Measurements from ENCODE around the gene DPT. TPM values are rescaled to one million over a fixed set of nuclear protein-coding genes. Genes with fewer than 3 reads are reported as not detected.

The DPT gene
- polyA plus RNA-seq, 6 donors from 2014 or later: not detected

- no peak overlapping the region for H3K27ac Mint-ChIP-seq
- peaks cover 0 to 11% (median 8%) of the 10 kb centered on the region in 3 donors for H3K27me3 Mint-ChIP-seq
- H3K36me3 Mint-ChIP-seq: no peaks in the 10 kb centered on the region
- H3K9me3 Mint-ChIP-seq: peaks cover 0 to 1% (median 0%) of the 10 kb centered on the region in 7 donors
- DNase-seq (no peak), ATAC-seq (ENCODE audit: low read depth in 2 of 2) (no peak)
- H3K4me1 Mint-ChIP-seq: no peaks in the 10 kb centered on the region
- H3K4me3 Mint-ChIP-seq: no peak overlapping the region
These were observed 74.6 kb downstream of the DPT start for GRCh38 chr1:168654198-168654915.

- no peak overlapping the region for H3K27ac Mint-ChIP-seq
- H3K36me3 Mint-ChIP-seq: no peaks in the 10 kb centered on the region
- no peak overlapping the region for H3K4me3 Mint-ChIP-seq
- no peaks in the 10 kb centered on the region for H3K4me1 Mint-ChIP-seq
- peaks cover 0 to 1% (median 0%) of the 10 kb centered on the region in 7 donors for H3K9me3 Mint-ChIP-seq
- H3K27me3 Mint-ChIP-seq: peaks cover 0 to 11% (median 8%) of the 10 kb centered on the region in 3 donors
- DNase-seq (no peak), ATAC-seq (ENCODE audit: low read depth in 2 of 2) (no peak)
These were observed 75.4 kb downstream of the DPT start for GRCh38 chr1:168653567-168653966.

GRCh38 chr1:168645721-168646120 is 83.3 kb downstream of the DPT start:
- Mint-ChIP-seq H3K4me3 (no peak overlapping the region), H3K27me3 (peaks cover 0 to 26% (median 15%) of the 10 kb centered on the region in 3 donors), H3K4me1 (no peaks in the 10 kb centered on the region), H3K9me3 (peaks cover 0 to 4% (median 0%) of the 10 kb centered on the region in 7 donors), H3K27ac (no peak overlapping the region), H3K36me3 (no peaks in the 10 kb centered on the region)
- ATAC-seq (ENCODE audit: low read depth in 2 of 2) (no peak), DNase-seq (no peak)

Other genes with a start within 250 kb of the DPT start
- gene XCL2, start 185.2 kb downstream of the DPT start, polyA plus RNA-seq (ENCODE audit: low read depth in 6 of 6): 1 to 10 TPM in 1 of 6 donors, under 1 TPM in 2, not detected in 3; 0.65 to 1.1 (median 0.77) TPM
- gene XCL1, start 152.6 kb downstream of the DPT start, polyA plus RNA-seq (ENCODE audit: low read depth in 6 of 6): under 1 TPM in 2 of 6 donors, not detected in 4; 0.19 to 0.21 TPM